ENCODE results near the gene OR2F2.

OR2F2 gene

DNA sequence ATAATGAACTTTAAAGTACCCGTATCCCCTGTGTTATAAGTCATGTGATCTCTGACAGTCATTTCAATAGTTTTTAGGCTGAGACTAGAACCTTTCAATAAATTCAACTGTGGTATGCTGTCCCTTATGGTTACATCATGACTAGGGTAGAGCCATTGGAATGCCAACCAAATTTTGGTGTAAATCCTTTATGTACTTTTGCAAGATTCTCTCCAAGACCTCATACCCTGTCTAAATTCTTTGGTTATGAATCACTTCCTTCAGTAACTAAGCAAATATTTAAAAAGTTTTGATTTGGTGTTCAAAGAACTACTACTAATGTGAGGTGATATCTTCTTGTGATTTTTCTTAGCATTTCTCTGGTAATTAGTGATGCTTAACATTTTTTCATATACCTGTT, 44.3 kb downstream of the OR2F2 start:
- DNase-seq (ENCODE audit: low read depth): no peak

DNA sequence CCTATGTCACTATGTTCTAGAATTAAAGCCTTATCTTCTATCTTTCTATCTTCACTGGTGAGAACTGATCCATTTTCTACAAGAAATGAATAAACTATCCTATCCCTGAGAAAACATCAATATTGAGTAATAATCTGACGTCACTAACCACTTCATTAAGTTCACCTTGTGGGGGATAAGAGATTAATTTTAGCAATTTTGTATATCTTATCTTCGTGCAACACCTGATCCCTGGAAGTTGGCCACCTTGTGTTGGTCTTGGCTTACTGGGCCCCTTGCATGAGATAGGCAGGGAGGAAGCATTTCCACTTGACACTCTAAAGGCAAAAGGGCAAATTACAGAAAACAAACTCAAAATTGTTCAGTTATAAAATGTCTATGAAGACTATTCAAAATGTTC, 45.0 kb downstream of the OR2F2 start:
- DNase-seq (ENCODE audit: low read depth): no peak

- no peak for DNase-seq (ENCODE audit: low read depth)
Observed at GRCh38 chr7:143980746-143981510, 45.9 kb downstream of the OR2F2 start.

GRCh38 chr7:143983960-143984359, 48.9 kb downstream of the OR2F2 start:
- no peak for DNase-seq (ENCODE audit: low read depth)
